Calu3 (cell line): Measurements from ENCODE around the gene ST6GAL1. TPM values are rescaled to one million over a fixed set of nuclear protein-coding genes. Genes with fewer than 3 reads are reported as not detected.

Experiments
- BruUV-seq: library from RNA; stranded (reverse); fragments of 400-500 nt; replicated peaks from 2 replicates; lab custom pipeline; 2021; lab: Mats Ljungman, UMichigan
- CTCF ChIA-PET: fragments of 300-600 bp; sonication (Branson Sonifier 250); formaldehyde crosslinking; loops from one replicate; lab custom pipeline; 2022; ENCODE audit warnings: antibody characterized with exemption; lab: Charles Lee
- DNase-seq: peaks from one replicate; pipeline ENCODE4 v3.0.0; 2022
- H3K27ac Mint-ChIP-seq: one replicate; pipeline ENCODE4 v1.8.0; 2022; ENCODE audit warnings: mixed read lengths; ENCODE audit not compliant: unreplicated experiment
- H3K27me3 Mint-ChIP-seq: one replicate; pipeline ENCODE4 v1.8.0; 2022; ENCODE audit warnings: mixed read lengths; ENCODE audit not compliant: unreplicated experiment
- H3K36me3 Mint-ChIP-seq: one replicate; pipeline ENCODE4 v1.8.0; 2022; ENCODE audit warnings: mild to moderate bottlenecking, moderate library complexity, mixed read lengths; ENCODE audit not compliant: insufficient read depth, unreplicated experiment
- H3K4me1 Mint-ChIP-seq: one replicate; pipeline ENCODE4 v1.8.0; 2022; ENCODE audit warnings: mild to moderate bottlenecking, low read depth, mixed read lengths; ENCODE audit not compliant: unreplicated experiment
- H3K4me3 Mint-ChIP-seq: one replicate; pipeline ENCODE4 v1.8.0; 2022; ENCODE audit warnings: mild to moderate bottlenecking, low read depth, moderate library complexity, mixed read lengths; ENCODE audit not compliant: unreplicated experiment
- H3K9me3 Mint-ChIP-seq: one replicate; pipeline ENCODE4 v1.8.0; 2022; ENCODE audit warnings: low read depth, mixed read lengths; ENCODE audit not compliant: unreplicated experiment
- intact Hi-C: fragments of 100-400 bp; cut with micrococcal nuclease; formaldehyde crosslinking; loops from one replicate; pipeline ENCODE4 v1.10.0; 2022; ENCODE audit not compliant: unreplicated experiment
- total RNA-seq: library from RNA; stranded (reverse); gene quantifications from 2 replicates; pipeline ENCODE4 v1.2.3, GENCODE V29; 2022
- TF ChIP-seq, protein P1 (sequence below): fragments of 200-600 bp; IDR thresholded peaks from one replicate; pipeline ENCODE4 v1.8.0; 2022; ENCODE audit warnings: antibody characterized with exemption; ENCODE audit not compliant: unreplicated experiment

The ST6GAL1 gene
- total RNA-seq, 1 experiment from 2014 or later, result 20.4 TPM

DNA sequence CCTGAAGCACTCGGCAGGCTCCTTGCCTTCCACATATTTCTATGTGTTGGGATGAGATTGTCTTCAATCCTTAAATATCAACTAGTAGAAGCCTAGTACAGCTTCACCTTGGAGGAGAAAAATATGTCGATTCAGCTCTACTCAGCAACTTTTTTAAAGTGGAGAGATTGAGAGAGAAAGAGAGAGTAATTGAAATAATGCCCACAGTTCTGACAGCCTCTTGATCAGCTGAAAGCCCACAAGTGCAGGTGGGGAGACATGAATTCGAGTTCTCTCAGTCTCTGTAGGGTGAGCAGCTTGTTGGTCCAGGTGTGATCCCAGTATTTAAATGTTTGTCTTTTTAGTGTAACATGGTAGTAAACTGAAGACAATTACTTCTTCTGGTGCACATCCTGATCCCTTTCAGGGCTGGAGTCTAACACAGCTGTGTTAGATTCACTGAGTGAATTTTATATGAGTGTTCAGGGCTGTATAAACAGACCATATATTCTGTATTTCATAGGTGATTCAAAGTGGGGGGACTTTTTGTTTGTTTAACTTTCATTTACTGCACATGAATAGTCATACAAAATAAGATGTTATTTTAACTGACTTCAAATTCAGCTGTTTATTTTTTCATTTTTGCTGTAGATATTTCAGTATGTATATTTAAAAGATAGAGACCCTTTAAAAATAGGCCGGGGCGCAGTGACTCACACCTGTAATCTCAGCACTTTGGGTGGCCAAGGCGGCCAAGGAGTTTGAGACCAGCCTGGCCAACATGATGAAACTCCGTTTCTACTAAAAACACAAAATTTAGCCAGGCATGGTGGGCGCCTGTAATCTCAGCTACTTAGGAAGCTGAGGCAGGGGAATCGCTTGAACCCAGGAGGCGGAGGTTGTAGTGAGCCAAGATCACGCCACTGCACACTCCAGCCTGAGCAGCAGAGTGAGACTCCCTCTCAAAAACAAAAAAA, 64.0 kb downstream of the ST6GAL1 start:
- CTCF ChIA-PET, result interaction anchor here (0.7 to 0.8 kb wide), 2 partner anchors 20 to 34 kb away, joined by 3 read pairs; no protein-coding TSS in a partner anchor
- Mint-ChIP-seq H3K36me3 (no peaks in the 10 kb centered on the region), H3K4me1 (no peaks in the 10 kb centered on the region), H3K27ac (no peak overlapping the region), H3K9me3 (no peaks in the 10 kb centered on the region), H3K4me3 (no peak overlapping the region), H3K27me3 (no peaks in the 10 kb centered on the region)
- intact Hi-C loops, result no loop called here
- no peak for DNase-seq
- BruUV-seq, result no TSS peak
- TF ChIP-seq, protein P1, sequence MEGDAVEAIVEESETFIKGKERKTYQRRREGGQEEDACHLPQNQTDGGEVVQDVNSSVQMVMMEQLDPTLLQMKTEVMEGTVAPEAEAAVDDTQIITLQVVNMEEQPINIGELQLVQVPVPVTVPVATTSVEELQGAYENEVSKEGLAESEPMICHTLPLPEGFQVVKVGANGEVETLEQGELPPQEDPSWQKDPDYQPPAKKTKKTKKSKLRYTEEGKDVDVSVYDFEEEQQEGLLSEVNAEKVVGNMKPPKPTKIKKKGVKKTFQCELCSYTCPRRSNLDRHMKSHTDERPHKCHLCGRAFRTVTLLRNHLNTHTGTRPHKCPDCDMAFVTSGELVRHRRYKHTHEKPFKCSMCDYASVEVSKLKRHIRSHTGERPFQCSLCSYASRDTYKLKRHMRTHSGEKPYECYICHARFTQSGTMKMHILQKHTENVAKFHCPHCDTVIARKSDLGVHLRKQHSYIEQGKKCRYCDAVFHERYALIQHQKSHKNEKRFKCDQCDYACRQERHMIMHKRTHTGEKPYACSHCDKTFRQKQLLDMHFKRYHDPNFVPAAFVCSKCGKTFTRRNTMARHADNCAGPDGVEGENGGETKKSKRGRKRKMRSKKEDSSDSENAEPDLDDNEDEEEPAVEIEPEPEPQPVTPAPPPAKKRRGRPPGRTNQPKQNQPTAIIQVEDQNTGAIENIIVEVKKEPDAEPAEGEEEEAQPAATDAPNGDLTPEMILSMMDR, result no peak

DNA sequence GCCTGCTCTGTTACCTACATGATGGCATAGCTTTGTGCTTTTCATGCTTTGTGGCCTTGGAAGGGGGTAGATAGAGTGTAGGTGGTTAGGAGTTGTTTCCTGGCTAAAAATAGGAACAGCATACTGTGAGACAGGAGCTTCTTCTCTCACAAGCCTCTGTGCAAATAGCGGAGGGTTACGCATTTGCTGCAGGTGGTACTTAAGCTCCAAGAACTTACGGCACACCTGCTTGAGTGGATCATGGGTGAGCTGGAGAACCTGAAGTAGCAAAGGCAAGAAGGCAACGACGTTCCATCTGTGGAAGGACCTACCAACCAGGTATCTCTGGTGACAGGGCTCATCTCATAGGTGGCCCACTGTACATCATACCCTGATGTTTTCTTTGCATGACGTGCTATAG, 66.0 kb downstream of the ST6GAL1 start:
- no peak overlapping the region for H3K4me3 Mint-ChIP-seq
- TF ChIP-seq, protein P1, result no peak
- H3K27ac Mint-ChIP-seq, result no peak overlapping the region
- DNase-seq, result no peak
- no TSS peak for BruUV-seq
- CTCF ChIA-PET, result interaction anchor here (1.1 kb wide), 1 partner anchor 31 kb away, joined by 3 read pairs; no protein-coding TSS in a partner anchor
- H3K9me3 Mint-ChIP-seq, result no peaks in the 10 kb centered on the region
- intact Hi-C loops, result no loop called here
- no peaks in the 10 kb centered on the region for H3K27me3 Mint-ChIP-seq
- no peaks in the 10 kb centered on the region for H3K36me3 Mint-ChIP-seq
- no peaks in the 10 kb centered on the region for H3K4me1 Mint-ChIP-seq

DNA sequence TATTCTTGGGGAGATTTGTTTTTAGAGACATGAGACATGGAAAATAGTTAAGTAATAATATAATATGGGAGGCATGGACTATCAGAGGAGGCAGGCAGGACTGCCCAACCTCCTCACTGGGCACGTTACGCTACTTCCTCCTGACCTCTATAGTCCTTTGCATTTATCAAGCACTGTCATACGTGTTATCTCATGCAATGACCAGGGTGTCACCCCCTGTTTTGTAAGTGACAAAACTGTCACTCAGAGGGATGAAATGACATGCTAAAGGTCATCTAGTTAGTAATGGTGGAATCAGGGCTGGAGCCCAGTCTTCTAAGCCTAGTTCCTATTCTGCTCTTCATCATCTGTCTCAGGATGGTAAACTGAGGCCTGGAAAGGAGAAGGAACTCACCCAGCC, 66.7 kb downstream of the ST6GAL1 start:
- Mint-ChIP-seq H3K4me3 (no peak overlapping the region), H3K27ac (no peak overlapping the region), H3K36me3 (no peaks in the 10 kb centered on the region), H3K27me3 (no peaks in the 10 kb centered on the region), H3K4me1 (no peaks in the 10 kb centered on the region), H3K9me3 (no peaks in the 10 kb centered on the region)
- BruUV-seq, result no TSS peak
- CTCF ChIA-PET, result interaction anchor here (1.1 kb wide), 1 partner anchor 31 kb away, joined by 3 read pairs; no protein-coding TSS in a partner anchor
- no peak for DNase-seq
- intact Hi-C loops, result no loop called here
- TF ChIP-seq, protein P1, result no peak

DNA sequence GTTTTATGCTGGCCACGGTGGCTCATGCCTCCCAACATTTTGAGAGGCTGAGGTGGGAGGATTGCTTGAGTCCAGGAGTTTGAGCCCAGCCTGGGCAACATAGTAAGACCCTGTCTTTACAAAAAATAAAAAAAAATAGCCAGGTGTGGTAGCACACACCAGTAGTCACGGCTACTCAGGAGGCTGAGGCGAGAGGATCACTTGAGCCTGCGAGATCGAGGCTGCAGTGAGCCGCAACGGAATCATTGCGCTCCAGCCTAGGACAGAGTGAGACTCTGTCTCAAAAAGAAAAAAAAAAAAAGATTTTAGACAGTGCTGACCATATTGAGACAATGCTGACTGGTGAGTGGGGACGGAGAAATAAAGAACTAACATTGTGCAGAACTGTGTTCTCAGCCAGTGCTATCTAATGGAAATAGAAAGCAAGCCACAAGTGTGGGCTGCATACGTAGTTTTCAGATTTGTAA, 67.2 kb downstream of the ST6GAL1 start:
- TF ChIP-seq, protein P1, result no peak
- no peak for DNase-seq
- Mint-ChIP-seq H3K27me3 (no peaks in the 10 kb centered on the region), H3K9me3 (no peaks in the 10 kb centered on the region), H3K27ac (no peak overlapping the region), H3K4me1 (no peaks in the 10 kb centered on the region), H3K36me3 (no peaks in the 10 kb centered on the region), H3K4me3 (no peak overlapping the region)
- intact Hi-C loops, result no loop called here
- no TSS peak for BruUV-seq
- CTCF ChIA-PET, result no interaction called here
